HG03135 (cell line): ENCODE measurements around the gene AFF3.

Source experiments
- ATAC-seq: cut with Tn5 transposase; IDR thresholded peaks from one replicate; pipeline ENCODE4 v1.9.1; 2021; ENCODE audit warnings: mild to moderate bottlenecking, moderate library complexity; ENCODE audit not compliant: unreplicated experiment

AFF3 gene

GRCh38 chr2:99651930-99652670 is 490.3 kb downstream of the AFF3 start:
- no peak for ATAC-seq

DNA sequence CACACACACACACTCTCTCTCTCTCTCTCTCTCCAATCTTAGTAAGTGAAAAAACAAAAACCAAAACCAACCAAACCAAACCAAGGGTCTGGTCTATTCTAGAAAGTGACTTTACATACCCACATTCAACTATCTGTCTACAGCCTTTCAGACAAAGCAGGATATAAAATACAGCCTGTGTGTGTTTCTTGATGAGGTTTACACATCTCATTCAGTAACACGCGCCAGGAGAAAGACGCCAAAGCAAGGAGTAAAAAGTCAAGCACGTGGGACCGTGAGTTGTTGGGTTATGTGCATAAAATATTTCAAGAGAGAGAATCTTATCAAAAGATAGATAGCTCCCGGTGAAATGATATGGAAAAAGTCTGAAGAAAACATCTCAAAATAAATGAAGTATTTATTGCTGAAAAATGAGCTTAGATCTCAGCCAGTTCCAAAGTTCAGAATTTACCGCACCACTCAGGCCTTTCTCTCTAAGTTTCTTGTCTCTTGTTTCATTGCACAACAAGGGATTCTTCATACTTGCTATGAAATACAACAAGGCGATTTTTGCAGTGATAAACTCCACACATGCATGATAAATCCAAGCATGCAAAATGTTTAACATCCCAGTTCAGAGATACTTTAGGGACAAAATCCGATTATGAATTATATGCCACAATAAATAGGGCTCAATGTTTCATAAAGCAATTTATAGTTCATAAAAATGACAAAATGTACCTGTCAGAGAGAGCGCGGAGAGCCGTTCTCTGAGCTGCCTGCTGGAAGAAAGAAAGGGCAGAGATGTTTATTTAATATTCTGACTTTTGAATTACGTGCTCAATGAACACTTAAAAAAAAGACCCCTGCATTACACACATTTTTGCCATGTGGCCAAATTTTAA is 493.2 kb downstream of the AFF3 start:
- no peak for ATAC-seq

DNA sequence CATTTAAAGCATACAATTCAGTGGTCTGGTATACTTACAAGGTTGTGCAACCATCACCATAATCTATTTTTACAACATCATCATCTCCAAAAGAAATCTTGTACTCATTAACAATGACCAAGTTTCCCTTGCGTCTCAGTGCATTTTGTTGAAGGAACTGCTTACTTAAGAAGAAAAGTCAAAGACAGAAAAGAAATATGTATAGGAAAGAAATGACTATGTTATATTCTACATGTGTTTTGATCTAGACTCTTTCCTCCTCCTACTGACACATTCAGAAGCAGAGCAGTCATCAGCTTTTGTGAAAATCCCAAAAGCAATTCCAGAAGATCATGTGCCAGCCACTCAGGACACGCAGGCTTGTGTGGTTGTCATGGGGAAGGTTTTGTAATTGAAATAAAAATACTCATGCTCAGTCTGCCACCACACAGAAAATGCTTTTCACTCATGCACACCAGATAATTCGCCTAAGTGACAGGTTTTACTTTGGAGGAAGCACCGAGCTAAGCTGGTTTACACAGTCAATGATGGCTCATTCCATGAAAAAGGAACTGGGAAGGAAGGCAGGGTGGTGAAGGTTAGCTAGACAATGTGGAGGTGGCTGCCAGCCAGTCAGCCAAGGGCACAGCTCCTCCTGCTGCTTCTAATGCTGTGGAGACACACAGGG is 494.1 kb downstream of the AFF3 start:
- ATAC-seq, result no peak

DNA sequence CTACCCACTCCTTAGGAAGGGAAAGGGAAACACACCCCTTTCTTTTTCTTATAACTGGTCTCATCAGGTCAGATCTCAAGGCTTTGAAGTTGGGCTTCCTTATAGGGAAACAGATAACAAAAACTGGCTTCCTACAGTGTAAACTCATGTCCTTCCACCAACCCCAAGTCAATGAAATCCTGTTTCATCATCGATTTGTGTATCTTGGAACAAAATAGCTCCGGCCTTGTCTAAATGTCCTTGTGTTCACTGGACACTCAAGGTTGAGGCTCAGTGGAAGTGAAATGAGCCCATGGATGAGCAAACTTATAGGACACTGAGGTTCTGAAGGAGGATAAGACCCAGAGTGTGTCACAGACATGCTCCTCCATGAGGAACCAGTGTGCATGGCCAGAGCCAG is 496.4 kb downstream of the AFF3 start:
- ATAC-seq, result no peak

DNA sequence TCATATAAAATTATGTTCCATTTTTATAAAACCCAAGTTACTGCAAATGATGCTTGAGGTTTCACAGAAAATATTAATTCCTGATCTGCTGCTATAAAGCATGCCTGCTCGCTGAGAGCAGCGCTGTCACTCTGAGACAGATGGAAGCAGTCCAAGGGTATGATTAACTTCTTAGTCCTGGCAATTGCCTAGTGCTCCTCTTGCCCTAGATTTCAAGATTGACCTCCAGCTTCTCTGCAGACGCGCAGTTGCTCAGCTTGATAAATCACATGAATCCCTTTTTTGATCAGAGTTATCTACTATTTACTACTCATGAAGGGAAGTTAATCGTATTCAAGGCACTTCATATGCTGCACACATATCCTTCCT is 498.0 kb downstream of the AFF3 start:
- ATAC-seq, result no peak

GRCh38 chr2:99643787-99644418 is 498.5 kb downstream of the AFF3 start:
- no peak for ATAC-seq

GRCh38 chr2:99641999-99642398 is 500.4 kb downstream of the AFF3 start:
- ATAC-seq, result no peak

GRCh38 chr2:99640635-99641151 is 501.7 kb downstream of the AFF3 start:
- no peak for ATAC-seq

DNA sequence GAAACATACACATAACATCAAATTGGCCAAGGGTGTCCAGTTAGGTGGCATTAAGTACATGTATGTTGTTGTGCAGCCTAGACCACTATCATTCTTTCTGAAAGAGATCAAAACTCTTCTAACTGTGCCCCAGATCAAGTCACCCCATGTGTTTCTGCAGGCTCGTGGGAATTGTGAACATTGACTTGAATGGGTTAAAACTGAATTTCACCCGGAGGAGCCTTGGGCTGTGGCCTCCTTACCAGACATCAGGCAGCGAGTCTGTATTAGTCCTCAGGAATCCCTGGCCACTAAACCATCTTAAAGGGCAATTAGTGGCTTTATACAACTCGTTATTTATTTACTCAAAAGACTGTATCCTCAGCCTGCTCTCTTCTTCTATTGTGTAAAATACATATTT is 503.6 kb downstream of the AFF3 start:
- no peak for ATAC-seq

DNA sequence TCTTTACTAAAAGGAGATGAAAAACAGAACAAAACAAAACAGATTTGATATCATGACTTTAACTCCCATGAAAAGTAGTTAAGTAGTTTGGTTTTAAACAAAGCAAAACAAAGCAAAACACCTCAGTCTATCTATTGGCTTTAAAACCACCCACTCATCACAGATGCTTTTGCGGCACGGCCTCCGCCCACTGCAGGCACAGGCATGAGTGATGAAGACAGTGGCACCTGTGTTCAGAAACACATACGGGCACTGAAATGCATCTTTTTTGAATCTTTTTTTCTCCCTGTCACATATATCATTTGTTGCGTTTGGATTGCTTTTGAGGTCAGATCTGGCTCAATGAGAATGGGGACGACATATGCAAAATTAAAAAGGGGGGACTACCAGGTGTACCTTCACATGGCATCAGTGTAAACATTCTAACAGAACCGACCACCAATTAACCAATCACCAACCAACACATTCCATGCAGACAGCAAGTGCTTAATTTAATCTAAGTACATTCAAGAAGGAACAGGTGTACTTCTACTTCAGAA is 505.2 kb downstream of the AFF3 start:
- ATAC-seq, result no peak

DNA sequence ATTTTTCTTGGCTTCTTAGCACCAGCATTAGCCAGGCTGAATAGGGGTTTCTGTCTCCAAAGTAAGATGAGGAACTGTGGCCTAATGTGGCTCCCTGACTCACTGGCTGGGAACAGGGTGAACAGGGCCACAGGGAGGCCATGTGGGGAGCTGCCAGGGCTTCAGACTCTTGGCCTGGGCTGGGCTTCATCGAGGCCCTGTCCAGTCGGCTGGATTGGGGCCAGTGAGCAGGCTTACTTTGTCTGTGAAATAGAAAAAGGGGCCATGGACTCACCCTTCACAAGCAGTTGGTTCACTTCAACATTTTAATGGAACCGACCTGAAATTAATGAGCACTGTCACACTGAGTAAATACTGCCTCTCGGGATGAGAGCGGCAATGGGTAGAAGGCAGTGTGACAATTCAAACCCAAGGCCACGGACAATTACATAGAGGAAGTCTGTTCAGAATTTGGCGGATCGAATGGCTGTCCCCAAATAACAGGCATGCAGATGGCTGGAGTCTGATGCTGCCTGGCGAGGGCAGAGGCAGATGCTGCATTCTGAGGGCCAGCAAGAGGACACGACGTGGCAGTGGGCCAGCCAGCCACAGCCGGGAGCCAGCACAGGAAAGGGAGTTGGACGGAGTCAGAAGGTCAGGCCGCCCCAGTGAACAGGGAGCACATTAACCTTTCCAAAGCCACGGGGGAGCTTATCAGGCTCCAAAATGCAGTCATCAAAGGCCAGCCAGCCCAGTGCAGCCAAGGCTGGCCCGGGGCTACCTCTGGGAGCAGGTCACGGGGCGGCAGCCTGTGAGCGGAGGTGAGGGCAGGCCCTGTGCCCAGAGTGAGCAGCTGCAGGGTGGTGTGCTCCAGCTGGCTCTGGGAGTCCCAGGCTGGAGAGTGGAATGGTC is 506.0 kb downstream of the AFF3 start:
- no peak for ATAC-seq

GRCh38 chr2:99635710-99636109 is 506.7 kb downstream of the AFF3 start:
- no peak for ATAC-seq

DNA sequence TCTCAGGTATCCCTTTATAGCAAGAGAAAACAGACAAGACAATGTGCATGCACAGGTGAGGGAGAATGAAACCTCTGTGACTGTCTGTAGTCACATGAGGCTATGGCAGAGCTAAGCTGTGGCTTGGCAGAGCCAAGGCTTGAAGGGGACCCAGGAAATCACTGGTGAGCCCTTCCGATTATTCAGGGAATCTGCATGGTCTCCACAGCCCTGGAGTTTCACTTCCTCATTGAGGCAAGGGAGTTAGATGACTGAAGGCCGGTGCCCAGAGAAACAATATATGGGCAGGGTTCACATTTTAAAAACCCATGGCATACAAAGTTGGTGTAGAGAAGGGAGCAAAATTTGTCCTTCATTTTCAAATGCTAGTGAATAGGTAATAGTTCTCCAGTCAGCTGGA is 508.2 kb downstream of the AFF3 start:
- ATAC-seq, result no peak

- ATAC-seq, result no peak
Observed at GRCh38 chr2:99631700-99632099, 510.7 kb downstream of the AFF3 start.

- ATAC-seq, result no peak
Observed at GRCh38 chr2:99629320-99629719, 513.1 kb downstream of the AFF3 start.

DNA sequence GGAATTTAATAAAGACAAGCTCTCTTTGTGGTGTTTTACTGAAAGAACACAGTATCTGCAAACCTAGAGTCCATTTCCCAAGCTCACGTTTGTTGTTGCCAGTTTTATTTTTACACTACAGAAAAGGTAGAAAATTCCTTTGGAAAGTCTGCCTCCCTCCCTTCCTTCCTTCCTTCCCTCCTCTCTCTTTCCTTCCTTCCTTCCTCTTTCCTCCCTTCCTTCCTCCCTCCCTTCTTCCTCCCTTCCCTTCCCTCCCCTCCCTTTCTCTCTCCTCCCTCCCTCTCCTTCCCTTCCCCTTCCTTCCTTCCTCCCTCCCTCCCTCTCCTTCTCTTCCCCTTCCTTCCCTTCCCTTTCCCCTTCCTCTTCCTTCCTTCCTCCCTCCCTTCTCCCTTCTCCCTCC is 516.2 kb downstream of the AFF3 start:
- no peak for ATAC-seq

DNA sequence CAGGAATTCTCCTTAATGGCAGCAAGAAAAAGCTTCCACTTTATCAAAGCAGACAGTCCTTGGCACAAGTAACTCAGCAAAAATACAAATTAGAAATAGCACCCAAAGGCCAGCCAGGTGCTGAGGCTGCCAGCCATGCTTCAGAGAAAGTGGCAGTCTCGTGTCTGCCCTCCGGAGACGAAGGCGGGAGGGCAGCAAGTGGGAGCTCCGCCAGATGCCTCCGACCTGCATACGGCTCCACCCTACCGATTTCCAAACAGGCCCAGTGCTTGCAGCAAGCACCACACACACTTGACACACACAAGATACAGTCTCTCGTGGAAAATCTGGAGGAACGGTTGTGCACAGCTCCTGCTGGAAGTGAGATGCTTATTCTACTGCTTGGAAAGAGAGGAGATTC is 517.7 kb downstream of the AFF3 start:
- no peak for ATAC-seq

DNA sequence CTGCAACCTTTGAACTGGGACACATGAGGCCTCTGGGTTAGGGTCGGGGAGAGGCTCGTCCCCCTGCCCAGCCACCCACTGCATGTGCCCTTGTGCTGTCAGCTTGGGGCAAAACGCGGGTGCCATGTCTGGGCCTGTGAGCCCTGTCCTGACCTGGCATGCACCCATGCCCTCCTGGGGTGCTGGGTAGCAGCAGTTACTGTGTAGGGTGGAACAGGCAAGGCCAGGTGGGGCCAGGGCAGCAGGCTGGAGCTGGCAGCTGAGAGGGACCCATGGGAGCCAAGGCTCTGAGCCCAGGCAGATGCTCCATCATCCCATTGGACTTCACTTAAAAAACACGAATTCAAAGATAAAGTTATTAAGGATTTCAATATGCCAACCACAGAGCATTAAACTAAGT is 518.8 kb downstream of the AFF3 start:
- no peak for ATAC-seq

DNA sequence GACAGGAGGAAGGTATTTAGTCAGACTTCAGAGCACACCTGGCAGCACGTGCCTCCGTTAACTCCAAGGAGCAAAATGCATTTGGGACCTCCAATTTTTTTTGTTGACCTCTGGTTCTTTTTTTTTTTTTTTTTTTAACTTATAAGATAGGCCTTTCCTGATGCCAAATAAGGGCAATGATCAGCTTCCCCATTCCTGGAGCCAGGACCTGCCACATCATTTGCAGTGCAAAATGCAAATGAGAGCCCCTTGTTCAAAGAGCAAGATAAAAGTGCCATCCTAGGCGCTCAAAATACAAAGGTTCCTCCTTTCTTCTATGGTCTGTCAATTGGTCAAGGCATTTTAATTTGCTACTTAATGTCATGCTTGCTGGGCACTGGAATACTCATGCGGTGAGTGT is 519.4 kb downstream of the AFF3 start:
- ATAC-seq, result no peak

GRCh38 chr2:99622534-99622933 is 519.9 kb downstream of the AFF3 start:
- ATAC-seq, result no peak
